GM13976 (cell line): ENCODE results near the gene MAPK8IP3.
"Not testable (repeated sequence)": the region's sequence is repeated elsewhere in the genome, so short reads cannot be mapped to it uniquely, and the experiment has no call there.

Experiments used
- DNase-seq: peaks from one replicate; pipeline ENCODE4 v3.0.0; 2012; ENCODE audit warnings: low spot score
- CTCF ChIP-seq: IDR thresholded peaks from 2 replicates; pipeline ENCODE4 v1.5.1; 2012; ENCODE audit warnings: borderline replicate concordance, mild to moderate bottlenecking; ENCODE audit not compliant: insufficient read depth; ENCODE audit errors: extremely low read depth, missing control alignments, control extremely low read depth
- in situ Hi-C: fragments of 300-500 bp; cut with MboI; formaldehyde crosslinking; loops from one replicate; pipeline ENCODE4 v1.12.0; 2022; ENCODE audit warnings: low sequenced_read_pairs, mixed read lengths, inconsistent platforms; ENCODE audit not compliant: unreplicated experiment

The MAPK8IP3 gene

GRCh38 chr16:1696863-1697262 lies 9.1 kb upstream of the MAPK8IP3 start:
- in situ Hi-C loops, result no loop called here
- TF ChIP-seq CTCF, result no peak
- DNase-seq, result no peak

DNA sequence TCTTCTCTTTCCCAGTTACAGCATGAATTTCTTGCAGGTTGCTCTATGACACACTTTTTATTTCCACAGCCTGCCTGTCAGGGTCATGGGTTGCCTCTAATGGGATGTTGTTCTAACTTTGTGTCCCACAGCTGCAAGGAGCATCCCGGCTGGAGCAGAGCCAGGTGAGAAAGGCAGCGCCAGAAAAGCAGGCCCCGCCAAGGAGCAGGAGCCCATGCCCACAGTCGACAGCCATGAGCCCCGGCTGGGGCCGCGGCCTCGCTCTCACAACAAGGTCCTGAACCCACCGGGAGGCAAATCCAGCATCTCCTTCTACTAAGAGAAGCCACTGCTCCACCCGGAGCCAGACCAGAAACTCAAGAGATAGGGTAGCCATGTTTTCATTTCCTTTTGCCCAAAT lies 7.3 kb upstream of the MAPK8IP3 start:
- TF ChIP-seq CTCF, result no peak
- in situ Hi-C loops, result no loop called here

DNA sequence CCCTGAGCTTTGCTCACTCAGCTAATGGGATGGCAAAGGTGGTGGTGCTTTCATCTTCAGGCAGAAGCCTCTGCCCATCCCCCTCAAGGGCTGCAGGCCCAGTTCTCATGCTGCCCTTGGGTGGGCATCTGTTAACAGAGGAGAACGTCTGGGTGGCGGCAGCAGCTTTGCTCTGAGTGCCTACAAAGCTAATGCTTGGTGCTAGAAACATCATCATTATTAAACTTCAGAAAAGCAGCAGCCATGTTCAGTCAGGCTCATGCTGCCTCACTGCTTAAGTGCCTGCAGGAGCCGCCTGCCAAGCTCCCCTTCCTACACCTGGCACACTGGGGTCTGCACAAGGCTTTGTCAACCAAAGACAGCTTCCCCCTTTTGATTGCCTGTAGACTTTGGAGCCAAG lies 5.7 kb upstream of the MAPK8IP3 start:
- no peak for TF ChIP-seq CTCF
- DNase-seq, result no peak
- in situ Hi-C loops, result no loop called here

More for the DNA sequence above, 7.3 kb upstream of the MAPK8IP3 start:
- DNase-seq, result no peak

DNA sequence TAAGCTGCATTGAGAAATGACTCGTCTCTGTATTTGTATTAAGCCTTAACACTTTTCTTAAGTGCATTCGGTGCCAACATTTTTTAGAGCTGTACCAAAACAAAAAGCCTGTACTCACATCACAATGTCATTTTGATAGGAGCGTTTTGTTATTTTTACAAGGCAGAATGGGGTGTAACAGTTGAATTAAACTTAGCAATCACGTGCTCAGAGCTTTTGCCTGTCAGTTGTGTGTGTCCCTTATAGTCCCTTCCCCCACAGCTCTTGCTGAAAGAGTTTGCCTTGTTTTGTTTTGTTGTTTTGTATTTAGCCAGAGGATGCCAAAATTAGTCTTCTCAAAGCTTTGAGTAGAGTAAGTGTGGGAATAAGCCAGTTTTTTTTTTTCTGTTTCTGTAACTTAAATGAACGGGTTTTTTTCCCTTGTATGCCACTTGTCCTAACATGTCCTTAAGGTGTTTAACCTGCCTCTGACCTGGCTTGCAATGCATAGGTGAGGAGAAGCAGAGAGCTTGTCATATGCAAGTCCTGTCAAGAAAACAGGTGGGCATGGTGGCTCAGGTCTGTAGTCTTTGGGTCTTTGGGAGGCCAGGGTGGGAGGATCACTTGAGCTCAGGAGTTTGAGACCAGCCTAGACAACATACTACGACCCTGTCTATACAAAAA lies 4.6 kb upstream of the MAPK8IP3 start:
- in situ Hi-C loops, result no loop called here
- no peak for DNase-seq
- no peak for TF ChIP-seq CTCF

GRCh38 chr16:1705324-1705687 lies 689 bp upstream of the MAPK8IP3 start:
- in situ Hi-C loops, DNase-seq: not testable (repeated sequence)

GRCh38 chr16:1706386-1707192 lies 594 bp downstream of the MAPK8IP3 start:
- no peak for TF ChIP-seq CTCF
- DNase-seq, result peak; percentile 71

DNA sequence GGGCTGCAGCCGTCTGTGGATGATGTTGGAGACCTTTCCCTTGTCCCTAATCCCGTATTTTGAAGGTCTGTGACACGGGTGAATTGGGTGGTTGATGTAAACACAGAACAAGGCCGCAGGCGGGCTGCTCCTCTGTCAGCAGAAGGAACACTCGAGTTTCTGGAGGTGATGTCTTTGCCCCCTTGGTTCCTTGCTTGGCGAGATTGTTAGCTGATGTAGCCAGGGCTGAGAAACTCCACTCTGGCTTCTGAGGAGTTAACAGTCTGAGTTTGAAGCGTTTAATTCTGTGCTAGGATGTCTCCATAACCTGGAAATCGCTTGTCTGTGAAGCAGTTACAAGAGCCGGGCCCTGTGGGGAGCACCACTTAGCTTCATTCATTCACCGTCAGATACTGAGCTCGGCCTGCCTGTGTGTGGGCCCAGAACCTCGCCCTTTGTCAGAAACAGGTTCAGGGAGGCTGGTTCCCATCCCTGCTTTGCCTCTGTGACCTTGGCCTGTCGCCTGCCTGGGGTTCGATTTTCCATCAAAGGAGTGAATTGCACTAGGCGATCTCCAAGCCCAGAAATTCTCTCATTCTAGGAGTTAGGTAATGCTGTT lies 1.3 kb downstream of the MAPK8IP3 start:
- in situ Hi-C loops, result no loop called here
- TF ChIP-seq CTCF, result no peak
- peak; percentile 48 for DNase-seq

More at GRCh38 chr16:1706386-1707192, 594 bp downstream of the MAPK8IP3 start:
- in situ Hi-C loops, result no loop called here
